Psoas muscle (tissue), 8 donors: Measurements from ENCODE around the gene FGF19. TPM values are rescaled to one million over a fixed set of nuclear protein-coding genes. Genes with fewer than 3 reads are reported as not detected.
A peak's percentile ranks its signal among the peaks of the same experiment; 100 is the strongest.

Source experiments
- ATAC-seq, 4 donors: fragments of 200-7000 bp; cut with Tn5 transposase; one replicate each; pipeline ENCODE4 v1.9.1; 2020; ENCODE audit warnings: moderate library complexity in 3 of 4, mild to moderate bottlenecking in 2 of 4
- DNase-seq, 2 donors: peaks; one replicate each; pipeline ENCODE4 v3.0.0-alpha.2; 2020
- H3K27ac ChIP-seq: fragments of 200-600 bp; one replicate; pipeline ENCODE4 v1.8.0; 2022
- H3K27me3 ChIP-seq, 3 donors: fragments of 200-600 bp in 1 of 3; one replicate each; pipeline versions ENCODE4 v1.6.1 to v1.8.0; 2013 to 2022; ENCODE audit warnings: low read length in 2 of 3, mild to moderate bottlenecking in 2 of 3, moderate library complexity in 1 of 3; ENCODE audit not compliant: insufficient read depth in 3 of 3
- H3K36me3 ChIP-seq, 2 donors: fragments of 200-600 bp in 1 of 2; one replicate each; pipeline versions ENCODE4 v1.6.1 to v1.8.0; 2013 to 2022; ENCODE audit warnings: low read depth in 1 of 2, mild to moderate bottlenecking in 1 of 2, moderate library complexity in 1 of 2; ENCODE audit not compliant: insufficient read depth in 1 of 2
- H3K4me1 ChIP-seq: fragments of 200-600 bp; one replicate; pipeline ENCODE4 v1.8.0; 2022
- H3K4me3 ChIP-seq: fragments of 200-600 bp; one replicate; pipeline ENCODE4 v1.8.0; 2022; ENCODE audit warnings: mild to moderate bottlenecking
- H3K9me3 ChIP-seq: fragments of 200-600 bp; one replicate; pipeline ENCODE4 v1.8.0; 2022
- CTCF ChIP-seq: fragments of 200-600 bp; IDR thresholded peaks from one replicate; pipeline ENCODE4 v1.8.0; 2022; ENCODE audit warnings: antibody characterized with exemption
- WGBS, 3 donors: extraction: QIAGEN DNeasy Blood & Tissue Kit; methylation state at CpG; one replicate each; pipeline versions ENCODE4 v1.1.6 to v1.1.7; 2013; 5-methylcytosine and 5-hydroxymethylcytosine counted together
- intact Hi-C, 2 donors: fragments of 100-400 bp; cut with DNase I; formaldehyde crosslinking; loops; one replicate each; pipeline versions ENCODE4 v1.11.0 to v1.14.2; 2022
- polyA plus RNA-seq, 3 donors: library from polyadenylated mRNA; stranded (reverse); fragments of 200-250 nt; gene quantifications; one replicate each; pipeline ENCODE4 v1.2.3, GENCODE V29; 2013
- total RNA-seq, 4 donors: library from RNA; stranded (reverse); fragmentation: NEBNext Ultra II Directional in 2 of 4; extraction: Animal tissue kit (Norgen Biotek cat#: 25700) in 2 of 4; gene quantifications; one replicate each; pipeline versions ENCODE4 v1.2.1 to v1.2.4, GENCODE V29; 2021 to 2023
- donor health status: healthy with polysubstance abuse.
- donor health status: DM: no; HTN: no; CAD: no; lungs with moderate emphysema.
- donor health status: Bipolar disorder and iron deficiency.
- donor health status: healthy.
- donor health status: DM: yes; HTN: yes; CAD: no.
- donor health status: DM: no; HTN: no; CAD: no.
- donor health status: DM: no; HTN: no; CAD: no.
- donor health status: DM: yes; HTN: yes; CAD: no.

Gene FGF19
- total and polyA plus RNA-seq, 7 donors = not detected

GRCh38 chr11:69674886-69675714 is 28.7 kb downstream of the FGF19 start, which contains the start of gene LTO1:
Gene LTO1, minus strand, starts transcription at chr11:69675353. Its CDS starts 114 bp downstream, at chr11:69675239.
- peak; percentile 99 to 100 (median 100) for ATAC-seq
- DNase-seq = peak; percentile 97 to 98
- H3K27ac ChIP-seq = peak within 1 kb of the TSS; percentile 89
- intact Hi-C loops = no loop called here
- peaks cover 0 to 27% of the 10 kb centered on the region in 2 donors for H3K36me3 ChIP-seq
- H3K4me3 ChIP-seq = peak within 1 kb of the TSS; percentile 88
- H3K27me3 ChIP-seq = no peaks in the 10 kb centered on the region
- H3K4me1 ChIP-seq = peaks cover 29% of the 10 kb centered on the region
- WGBS, 3 donors = 3 to 4% (median 3%) methylated on average over 65 to 72 of the region's 72 CpGs
- no peaks in the 10 kb centered on the region for H3K9me3 ChIP-seq
- TF ChIP-seq CTCF = no peak

GRCh38 chr11:69674267-69674885 is 29.4 kb downstream of the FGF19 start:
- 18 to 19% (median 18%) methylated on average over 18 of the region's 18 CpGs for WGBS, 3 donors
- ATAC-seq = peak in 2 of 4 donors; percentile 11 to 12
- H3K9me3 ChIP-seq = no peaks in the 10 kb centered on the region
- intact Hi-C loops = no loop called here
- peaks cover 31% of the 10 kb centered on the region for H3K4me1 ChIP-seq
- H3K27ac ChIP-seq = peak overlapping the region; percentile 89
- no peak for TF ChIP-seq CTCF
- H3K4me3 ChIP-seq = peak overlapping the region; percentile 88
- peak; percentile 41 to 64 for DNase-seq
- peaks cover 0 to 29% of the 10 kb centered on the region in 2 donors for H3K36me3 ChIP-seq
- no peaks in the 10 kb centered on the region for H3K27me3 ChIP-seq

- ATAC-seq (no peak), DNase-seq (no peak)
- no peaks in the 10 kb centered on the region for H3K27me3 ChIP-seq
- H3K36me3 ChIP-seq = peaks cover 0 to 53% of the 10 kb centered on the region in 2 donors
- H3K4me1 ChIP-seq = peaks cover 31% of the 10 kb centered on the region
- H3K9me3 ChIP-seq = no peaks in the 10 kb centered on the region
- 72 to 73% (median 73%) methylated on average over 10 of the region's 10 CpGs for WGBS, 3 donors
- no peak overlapping the region for H3K27ac ChIP-seq
- no peak for TF ChIP-seq CTCF
- H3K4me3 ChIP-seq = no peak overlapping the region
- intact Hi-C loops = no loop called here
Measured at GRCh38 chr11:69671734-69672465, 31.9 kb downstream of the FGF19 start.

GRCh38 chr11:69670158-69670845 is 33.5 kb downstream of the FGF19 start:
- ATAC-seq (peak; percentile 50 to 77 (median 68)), DNase-seq (peak; percentile 80 to 91)
- Histone ChIP-seq H3K9me3 (no peaks in the 10 kb centered on the region), H3K27ac (no peak overlapping the region), H3K27me3 (no peaks in the 10 kb centered on the region), H3K36me3 (peaks cover 0 to 69% of the 10 kb centered on the region in 2 donors), H3K4me3 (no peak overlapping the region), H3K4me1 (peaks cover 28% of the 10 kb centered on the region)
- TF ChIP-seq CTCF = peak; percentile 89
- WGBS, 3 donors = 29 to 36% (median 33%) methylated on average over 18 of the region's 18 CpGs
- intact Hi-C loops = no loop called here
